NCI-H748 (cell line): Measurements from ENCODE around the gene PHTF1.
"Not testable (repeated sequence)": the region's sequence is repeated elsewhere in the genome, so short reads cannot be mapped to it uniquely, and the experiment has no call there.

Experiments
- DNase-seq: peaks from one replicate; lab custom pipeline; 2025; ENCODE audit not compliant: unreplicated experiment; lab: John Stamatoyannopoulos, UW

The PHTF1 gene

GRCh38 chr1:113732802-113733201 lies 26.5 kb downstream of the PHTF1 start:
- DNase-seq, result no peak

- no peak for DNase-seq
Observed at GRCh38 chr1:113721010-113721409, 38.3 kb downstream of the PHTF1 start.

- DNase-seq, result not testable (repeated sequence)
Observed at GRCh38 chr1:113718621-113719020, 40.7 kb downstream of the PHTF1 start.

- not testable (repeated sequence) for DNase-seq
Observed at GRCh38 chr1:113717506-113717905, 41.8 kb downstream of the PHTF1 start.

DNA sequence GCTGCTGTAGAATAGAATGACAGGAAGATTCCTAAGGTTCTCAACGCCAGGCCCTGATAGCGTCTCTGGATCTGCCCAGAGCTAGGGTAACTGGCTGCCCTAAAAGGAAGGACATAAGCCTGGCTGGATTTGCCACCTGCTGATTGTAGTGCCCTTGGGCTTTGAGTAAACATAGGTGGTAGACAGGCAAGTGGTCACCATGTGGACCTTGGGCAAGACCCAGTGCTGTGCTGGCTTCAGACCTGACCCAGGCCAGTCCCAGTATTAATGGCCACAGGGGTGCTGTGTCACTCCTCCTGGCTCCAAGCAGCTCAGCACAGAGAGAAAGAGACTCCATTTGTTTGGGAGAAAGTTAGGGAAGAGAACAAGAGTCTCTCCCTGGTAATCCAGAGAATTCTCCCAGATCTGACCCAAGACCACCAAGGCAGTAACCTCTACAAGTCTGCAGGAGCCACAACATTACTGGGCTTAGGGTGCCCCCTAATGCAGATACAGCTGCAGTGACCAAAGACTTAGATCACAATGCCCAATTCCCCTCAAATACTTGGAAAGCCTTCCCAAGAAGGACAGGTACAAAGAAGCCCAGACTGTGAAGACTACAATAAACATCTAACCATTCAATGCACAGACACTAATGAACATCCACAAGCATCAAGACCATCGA lies 44.5 kb downstream of the PHTF1 start:
- DNase-seq, result no peak

- no peak for DNase-seq
Observed at GRCh38 chr1:113701429-113701828, 57.9 kb downstream of the PHTF1 start.

GRCh38 chr1:113694910-113695309 lies 64.4 kb downstream of the PHTF1 start:
- no peak for DNase-seq

DNA sequence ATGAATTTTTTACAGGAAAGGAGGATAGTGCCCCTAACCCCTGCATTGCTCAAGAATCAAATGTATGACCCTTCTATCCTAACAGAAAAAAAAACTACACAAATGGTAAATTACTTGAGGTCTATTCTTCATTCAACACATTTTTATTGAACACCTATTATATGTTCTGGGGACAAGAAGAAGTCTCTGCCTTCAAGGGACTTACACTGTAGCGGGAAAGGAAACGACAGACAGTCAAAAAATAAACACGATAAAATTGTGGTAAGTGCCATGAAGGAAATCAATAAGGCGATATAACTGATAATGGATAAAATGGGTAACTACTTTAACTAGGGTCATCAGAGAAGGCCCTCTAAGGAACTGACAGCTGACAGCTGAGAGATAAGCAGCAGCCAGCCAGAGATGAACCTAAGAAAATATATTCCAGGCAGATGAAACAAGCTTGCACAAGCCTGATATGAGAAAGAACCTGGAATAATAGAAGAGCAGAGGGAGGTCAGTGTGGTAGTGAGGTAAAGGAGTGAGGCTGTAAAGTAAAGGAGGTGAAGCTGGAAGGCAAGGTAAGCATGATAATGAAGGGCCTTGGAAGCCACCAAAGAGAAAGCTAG lies 66.4 kb downstream of the PHTF1 start:
- DNase-seq, result no peak

- no peak for DNase-seq
Observed at GRCh38 chr1:113692342-113692741, 66.9 kb downstream of the PHTF1 start.

- no peak for DNase-seq
Observed at GRCh38 chr1:113691184-113691583, 68.1 kb downstream of the PHTF1 start.

DNA sequence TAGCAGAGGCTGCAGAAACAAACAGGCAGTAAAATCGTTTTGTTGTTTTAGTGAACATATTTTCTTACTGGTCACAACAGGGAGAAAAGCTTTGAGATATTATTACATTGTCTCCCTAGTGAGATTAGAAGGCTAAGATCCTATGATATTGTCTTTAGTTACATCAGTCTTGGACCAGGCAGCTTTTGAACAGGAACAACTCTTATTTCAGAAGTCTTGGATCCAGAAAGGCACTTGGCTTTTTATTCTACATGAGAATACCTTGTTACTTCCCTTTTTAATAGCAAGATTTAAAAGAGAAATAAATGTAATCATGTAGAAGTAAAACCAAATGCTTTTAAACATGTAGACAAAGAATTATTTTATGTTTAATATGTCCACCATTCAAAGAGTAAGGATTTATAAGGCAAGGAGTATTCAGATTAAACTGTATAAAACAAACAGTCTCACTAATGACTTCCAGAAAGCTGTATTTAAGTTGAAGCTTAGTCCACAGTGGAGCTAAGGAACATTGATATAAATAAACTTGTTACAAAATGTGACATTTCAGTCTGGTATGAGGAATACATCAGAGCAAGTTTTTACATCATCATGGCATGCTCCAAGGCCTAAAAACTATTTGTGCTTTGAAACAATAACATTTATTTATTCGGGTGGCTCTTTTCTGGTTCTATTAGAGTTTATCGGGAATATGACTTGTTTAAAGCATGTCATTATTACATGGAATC lies 72.2 kb downstream of the PHTF1 start:
- no peak for DNase-seq

GRCh38 chr1:113684153-113684541 lies 75.1 kb downstream of the PHTF1 start:
- DNase-seq, result no peak

DNA sequence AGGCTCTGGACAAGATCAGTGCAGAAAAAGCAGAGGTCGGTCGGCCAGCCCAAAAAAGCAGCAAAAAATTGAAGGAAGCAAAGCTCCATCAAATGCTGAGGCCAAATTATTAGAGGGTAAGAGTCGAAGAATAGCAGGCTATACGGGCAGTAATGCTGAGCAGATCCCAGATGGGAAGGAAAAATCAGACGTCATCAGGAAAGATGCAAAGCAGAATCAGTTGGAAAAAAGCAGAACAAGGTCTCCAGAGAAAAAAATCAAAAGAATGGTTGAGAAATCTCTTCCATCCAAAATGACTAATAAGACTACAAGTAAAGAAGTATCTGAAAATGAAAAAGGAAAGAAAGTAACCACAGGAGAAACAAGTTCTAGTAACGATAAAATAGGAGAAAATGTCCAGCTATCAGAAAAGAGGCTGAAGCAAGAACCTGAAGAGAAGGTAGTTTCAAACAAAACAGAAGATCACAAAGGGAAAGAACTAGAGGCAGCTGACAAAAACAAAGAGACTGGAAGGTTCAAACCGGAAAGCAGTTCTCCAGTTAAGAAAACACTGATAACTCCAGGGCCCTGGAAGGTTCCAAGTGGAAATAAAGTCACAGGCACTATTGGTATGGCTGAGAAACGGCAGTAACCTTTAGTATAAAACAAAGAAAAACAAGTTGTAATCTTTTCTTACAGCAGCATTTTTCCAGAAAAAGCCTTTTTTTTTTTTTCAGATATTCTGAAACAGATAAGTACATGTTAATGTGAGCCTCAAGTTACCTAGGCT lies 75.7 kb downstream of the PHTF1 start:
- DNase-seq, result no peak

DNA sequence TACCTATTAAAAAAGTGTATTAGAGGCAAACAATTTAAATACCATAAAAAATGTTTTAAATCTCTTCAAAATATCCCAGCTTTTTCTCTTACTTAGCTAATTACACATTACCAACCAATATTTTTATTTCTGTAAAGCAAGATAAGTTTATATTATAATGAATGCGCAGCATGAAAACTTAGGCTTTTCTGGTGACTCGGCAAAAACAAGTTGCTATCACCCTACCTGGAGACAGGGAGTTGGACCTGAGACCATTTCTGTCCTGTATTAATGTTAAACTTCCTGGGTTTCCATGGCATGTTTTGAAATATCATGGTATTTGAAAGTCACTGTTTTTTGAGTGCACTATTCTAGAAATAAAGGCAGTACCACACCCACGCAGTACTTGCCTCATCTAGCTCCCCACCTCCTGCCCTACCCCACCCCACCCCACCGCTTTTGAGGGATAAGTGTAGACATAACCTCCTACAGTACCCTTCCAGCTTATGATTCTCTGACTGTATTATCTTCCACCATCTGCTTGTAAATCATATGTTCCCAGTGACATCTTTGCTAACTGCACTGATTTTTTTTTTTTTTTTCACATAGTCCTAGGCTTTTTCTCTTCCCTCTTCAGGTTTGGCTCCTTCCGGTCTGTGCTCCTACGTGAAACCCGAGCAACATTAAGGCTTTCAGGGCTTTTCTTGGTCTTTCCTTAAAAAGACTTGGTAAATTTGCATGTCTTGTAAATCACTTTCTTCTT lies 77.5 kb downstream of the PHTF1 start:
- no peak for DNase-seq

DNA sequence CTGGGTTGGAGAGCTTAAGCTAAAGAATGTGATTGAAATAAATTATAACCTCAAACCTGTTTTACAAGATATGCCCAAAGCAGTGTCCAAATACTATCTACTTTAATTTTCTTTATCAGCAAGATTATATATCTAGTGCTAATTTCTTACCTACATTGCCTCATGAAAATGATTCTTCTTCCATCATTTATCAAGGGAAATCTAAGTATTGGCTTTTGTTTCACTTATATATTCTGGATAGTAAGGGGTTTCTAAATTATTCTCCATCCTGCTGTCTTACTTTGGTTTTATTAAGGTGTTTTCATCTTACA lies 81.2 kb downstream of the PHTF1 start:
- DNase-seq, result no peak

GRCh38 chr1:113677250-113678158 lies 81.8 kb downstream of the PHTF1 start:
- peak; percentile 50 for DNase-seq

DNA sequence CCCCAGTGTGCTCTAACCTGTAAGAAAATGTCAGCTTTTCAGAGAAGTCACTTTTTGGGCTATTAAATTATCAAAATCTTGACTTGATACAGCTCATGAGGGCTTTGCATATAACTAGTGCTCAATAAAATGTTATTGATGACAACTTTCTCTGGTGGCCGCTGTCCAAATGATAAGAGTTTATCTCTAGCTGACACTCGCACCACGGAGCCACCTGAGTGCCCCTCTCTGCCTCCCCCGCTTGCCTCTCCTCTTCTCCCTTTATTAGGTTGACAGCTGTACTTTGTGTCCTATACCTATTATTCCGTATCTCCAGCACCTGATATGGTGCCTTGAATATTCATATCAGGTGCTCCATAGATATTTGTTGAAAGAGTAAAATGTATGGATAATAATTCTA lies 82.8 kb downstream of the PHTF1 start:
- no peak for DNase-seq

GRCh38 chr1:113675302-113675701 lies 84.0 kb downstream of the PHTF1 start:
- no peak for DNase-seq

GRCh38 chr1:113674591-113674990 lies 84.7 kb downstream of the PHTF1 start:
- DNase-seq, result no peak

DNA sequence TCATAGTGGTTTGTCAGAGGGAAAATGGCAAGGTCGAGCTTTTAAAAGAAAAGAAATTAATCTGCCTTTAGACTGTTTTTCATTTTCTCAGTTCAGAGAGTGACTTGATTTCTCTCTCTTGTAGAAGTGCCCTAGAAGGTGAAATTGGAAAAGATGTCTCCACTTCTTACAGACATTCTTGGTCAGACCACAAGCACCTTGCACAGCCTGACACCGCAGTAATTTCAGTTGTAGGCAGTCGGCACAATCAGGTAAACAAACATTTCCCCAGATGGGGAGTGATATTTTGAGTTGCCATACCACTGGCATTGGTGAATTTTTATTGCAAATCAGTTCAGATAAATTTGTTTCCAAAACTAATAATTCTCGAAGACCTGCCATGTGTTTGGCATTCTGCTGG lies 86.8 kb downstream of the PHTF1 start:
- DNase-seq, result no peak
